Measurements from ENCODE around the gene CBR1.

- TF ChIP-seq CTCF (conservative IDR thresholded peaks at IDR 0.05; ENCODE audit: low read length), result no peak
- no peak for TF ChIP-seq EZH2phosphoT487 (IDR thresholded peaks at IDR 0.05; ENCODE audit: borderline replicate concordance)
Observed at GRCh38 chr21:36023092-36023480, 46.7 kb upstream of the CBR1 start.

Measured in Loucy (cell line).